ENCODE data around the gene FSHR.

The FSHR gene

GRCh38 chr2:49028101-49028500, 126.2 kb downstream of the FSHR start:
- DNase-seq, result no peak

DNA sequence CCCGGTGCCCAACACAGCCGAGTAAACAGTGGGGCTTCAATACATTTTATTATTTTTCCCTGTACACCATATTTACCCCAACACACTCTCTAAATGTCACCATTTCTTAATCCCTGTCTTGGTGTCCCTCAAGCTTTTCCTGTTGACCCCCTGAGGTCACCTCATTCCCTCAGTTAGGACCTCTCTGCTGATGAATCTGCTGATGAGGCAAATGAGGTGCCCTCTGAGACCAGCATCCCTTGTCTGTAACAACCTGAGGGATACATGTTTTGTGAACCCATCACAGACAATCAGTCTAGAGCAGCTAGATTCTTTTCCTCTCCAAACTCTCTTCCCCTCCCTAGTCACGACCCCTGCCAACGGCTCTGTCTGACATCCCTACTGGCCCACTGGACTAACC, 127.6 kb downstream of the FSHR start:
- no peak for DNase-seq

- DNase-seq, result no peak
These were observed 133.0 kb downstream of the FSHR start for GRCh38 chr2:49021271-49021670.

GRCh38 chr2:49005261-49005660, 149.1 kb downstream of the FSHR start:
- DNase-seq, result no peak

GRCh38 chr2:49004036-49004626, 150.2 kb downstream of the FSHR start:
- no peak for DNase-seq

DNA sequence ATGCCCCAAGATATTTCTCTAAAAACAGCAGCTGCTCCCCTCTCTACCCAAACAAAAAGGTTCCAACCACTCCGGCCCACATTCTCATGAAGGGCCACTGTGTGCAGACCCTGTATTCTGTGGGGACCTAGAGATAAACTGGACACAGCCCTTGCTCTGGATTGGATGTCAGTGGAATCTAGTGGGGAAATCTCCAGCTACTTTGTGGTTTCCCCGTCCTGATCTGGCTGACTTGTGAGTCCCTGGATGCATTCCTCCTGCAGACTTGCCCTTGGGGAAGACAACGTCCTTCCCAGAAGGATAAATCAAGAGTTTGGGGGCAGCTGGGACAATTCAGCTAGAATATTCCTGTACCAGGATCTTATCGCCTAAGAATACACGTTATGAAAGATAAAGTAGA, 151.1 kb downstream of the FSHR start:
- no peak for DNase-seq

- DNase-seq, result no peak
These were observed 151.6 kb downstream of the FSHR start for GRCh38 chr2:49002750-49003149.

GRCh38 chr2:49000695-49001094, 153.6 kb downstream of the FSHR start:
- no peak for DNase-seq

GRCh38 chr2:48998449-48998848, 155.9 kb downstream of the FSHR start:
- DNase-seq, result no peak

DNA sequence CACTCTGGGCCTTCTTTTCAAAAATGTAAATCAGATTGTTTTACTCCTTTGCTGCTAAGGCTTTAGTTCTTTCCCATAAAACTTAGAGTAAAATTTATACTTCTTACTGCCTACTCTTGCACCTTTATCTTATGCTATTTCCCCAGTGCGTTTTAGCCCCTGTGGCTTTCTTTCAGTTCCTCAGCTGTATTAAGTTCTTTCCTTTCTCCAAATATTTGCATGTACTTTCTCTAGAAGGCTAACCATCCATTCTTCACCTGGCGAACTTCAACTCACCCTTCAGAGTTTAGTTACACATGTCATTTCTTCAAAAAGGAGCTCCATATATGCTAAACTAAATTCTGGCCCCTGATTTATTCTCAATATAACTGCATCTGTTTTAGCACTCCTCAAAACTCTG, 160.7 kb downstream of the FSHR start:
- DNase-seq, result no peak

- no peak for DNase-seq
These were observed 162.7 kb downstream of the FSHR start for GRCh38 chr2:48991415-48992131.

GRCh38 chr2:48984922-48985321, 169.4 kb downstream of the FSHR start:
- no peak for DNase-seq

- no peak for DNase-seq
These were observed 170.8 kb downstream of the FSHR start for GRCh38 chr2:48983551-48983950.

DNA sequence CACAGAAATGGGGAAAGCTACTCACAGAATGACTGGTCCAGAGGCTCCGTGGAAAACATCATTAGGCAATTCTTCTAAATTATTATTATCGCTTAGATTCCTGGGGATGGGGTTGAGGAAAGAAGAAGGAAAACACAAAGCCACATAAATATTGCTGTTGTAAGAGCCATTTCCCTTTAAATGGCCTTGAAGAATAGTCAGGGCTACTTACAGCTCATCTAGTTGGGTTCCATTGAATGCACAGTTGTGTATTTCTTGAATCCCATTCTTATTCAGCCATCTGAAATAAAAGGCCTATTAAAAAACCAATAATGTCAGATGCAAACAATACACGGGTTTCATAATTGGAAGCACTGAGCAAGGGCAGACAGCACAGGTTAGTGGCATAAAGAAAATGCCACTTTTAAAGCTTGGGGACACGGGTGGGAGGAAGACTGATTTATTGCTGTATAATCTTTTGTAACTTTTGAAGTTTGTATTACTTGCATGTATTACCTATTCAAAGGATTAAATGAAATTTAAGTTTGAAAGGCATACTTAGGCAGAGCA, 171.4 kb downstream of the FSHR start:
- no peak for DNase-seq

GRCh38 chr2:48980846-48981245, 173.5 kb downstream of the FSHR start:
- DNase-seq, result no peak

- DNase-seq, result no peak
These were observed 174.6 kb downstream of the FSHR start for GRCh38 chr2:48979691-48980090.

GRCh38 chr2:48978131-48978530, 176.2 kb downstream of the FSHR start:
- no peak for DNase-seq

DNA sequence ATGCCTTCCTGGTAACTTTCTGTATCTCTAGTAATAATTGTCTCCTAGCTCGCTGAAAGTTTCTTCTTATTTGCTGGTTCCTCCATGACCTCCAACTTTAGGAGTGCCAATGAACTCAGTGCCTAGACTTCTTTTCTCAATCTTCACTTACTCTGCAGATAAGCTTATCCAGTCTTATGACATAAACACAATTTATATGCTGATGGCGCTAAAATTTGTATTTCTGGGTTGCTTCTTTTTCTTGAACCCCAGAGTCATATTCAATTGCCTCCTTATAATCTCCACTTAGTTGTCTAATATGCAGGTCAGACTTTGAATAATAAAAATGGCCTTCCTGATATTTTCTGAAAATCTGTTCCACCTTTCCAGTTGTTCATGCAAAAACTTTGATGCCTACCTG, 182.5 kb downstream of the FSHR start:
- no peak for DNase-seq

DNA sequence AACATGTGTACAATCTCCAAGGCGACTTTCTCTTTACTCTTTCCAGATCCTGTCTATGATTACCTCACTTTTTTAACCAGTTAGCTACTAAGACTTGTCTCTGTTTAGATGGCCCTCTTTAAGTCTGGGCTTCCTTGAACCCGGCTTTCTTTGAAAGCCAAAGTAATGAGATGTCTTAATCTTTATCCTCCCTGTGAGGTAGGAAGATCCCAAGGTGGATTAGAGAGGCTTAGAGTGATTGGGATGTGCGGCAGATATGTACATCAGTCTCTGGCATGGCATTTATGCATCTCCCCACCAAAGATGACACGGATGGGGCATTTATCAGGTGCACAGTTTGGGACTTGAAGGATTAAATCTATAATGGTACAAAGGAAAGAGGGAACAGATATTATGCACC, 186.3 kb downstream of the FSHR start:
- no peak for DNase-seq

- DNase-seq, result no peak
These were observed 189.1 kb downstream of the FSHR start for GRCh38 chr2:48965204-48965603.

- no peak for DNase-seq
These were observed 193.3 kb downstream of the FSHR start for GRCh38 chr2:48961009-48961408.

DNA sequence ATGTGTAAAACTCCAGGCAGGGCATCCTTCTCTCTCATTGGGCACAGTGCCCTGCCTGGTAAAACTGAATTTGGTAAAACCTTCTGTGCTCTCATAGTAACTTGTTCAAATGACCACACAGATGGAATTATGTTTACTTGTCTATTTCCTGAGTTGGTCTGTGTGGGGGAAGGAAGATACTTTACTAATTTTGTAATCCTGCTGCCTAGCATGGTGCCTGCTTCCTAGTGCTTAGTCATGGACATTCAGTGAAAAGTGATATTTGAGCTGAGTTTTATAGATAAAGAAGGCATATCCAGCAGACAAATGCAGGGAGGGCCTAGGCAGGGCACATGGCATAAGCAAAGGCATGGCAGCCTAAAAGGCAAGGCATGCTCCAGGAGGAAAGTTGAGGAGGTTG, 199.4 kb downstream of the FSHR start:
- DNase-seq, result no peak

DNA sequence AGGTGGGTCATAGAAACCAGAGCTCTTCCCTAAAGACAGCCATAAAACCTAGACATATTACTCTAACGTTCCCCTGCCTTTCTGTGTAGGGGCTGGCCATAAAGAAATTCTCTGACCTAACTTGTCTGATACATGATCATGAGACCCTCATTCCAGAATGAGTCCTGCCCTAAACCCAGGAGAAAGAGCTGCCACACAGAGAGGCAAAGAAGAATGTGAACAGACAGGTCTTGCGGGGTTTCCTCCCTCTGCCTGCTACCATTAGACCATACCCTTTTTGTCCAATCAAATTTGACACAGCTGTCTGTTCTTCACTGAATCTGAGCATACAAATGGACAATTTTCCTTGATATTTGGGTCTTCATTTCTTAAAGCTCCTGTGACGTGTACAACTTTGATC, 200.0 kb downstream of the FSHR start:
- no peak for DNase-seq

GRCh38 chr2:48952614-48953013, 201.7 kb downstream of the FSHR start:
- no peak for DNase-seq

- DNase-seq, result no peak
These were observed 202.2 kb downstream of the FSHR start for GRCh38 chr2:48952143-48952542.

Measured in NCI-H345 (cell line).